ENCODE data around the gene IL17RB.

Gene IL17RB

GRCh38 chr3:53887446-53887845, 41.1 kb downstream of the IL17RB start:
- no peaks in the 10 kb centered on the region for H3K9me3 ChIP-seq (ENCODE audit: insufficient read depth, low read length)
- peaks cover 45% of the 10 kb centered on the region for H3K79me2 ChIP-seq (ENCODE audit: insufficient read depth, low read length)
- H3K27ac ChIP-seq (ENCODE audit: low read depth, low read length) = no peak overlapping the region
- no peaks in the 10 kb centered on the region for H3K9me2 ChIP-seq (replicated peaks; ENCODE audit: insufficient read depth, low read length)
- H4K20me1 ChIP-seq (ENCODE audit: low read depth, low read length) = no peaks in the 10 kb centered on the region; the same call in 1 of the 2 replicates
- 0 out of 2 replicates have a peak, but pooled peaks cover 15% of the 10 kb centered on the region for H3K36me3 ChIP-seq (ENCODE audit: low read length)
- H3K4me2 ChIP-seq (ENCODE audit: low read depth, low read length, poor library complexity, severe bottlenecking) = no peak overlapping the region
- H3K4me3 ChIP-seq (ENCODE audit: insufficient read depth, low read length, poor library complexity, severe bottlenecking) = no peak overlapping the region
- TF ChIP-seq CTCF (IDR thresholded peaks at IDR 0.05; ENCODE audit: insufficient read depth, low read length, poor library complexity, severe bottlenecking) = no peak
- TF ChIP-seq EZH2phosphoT487 (conservative IDR thresholded peaks at IDR 0.05; ENCODE audit: low read length) = no peak
- peaks cover 14% of the 10 kb centered on the region for H3F3A ChIP-seq (ENCODE audit: insufficient read depth)
- no peak overlapping the region for H3K9ac ChIP-seq (ENCODE audit: low read length)
- no peaks in the 10 kb centered on the region for H3K27me3 ChIP-seq (ENCODE audit: low read length)
- H2AFZ ChIP-seq (ENCODE audit: low read depth, low read length, severe bottlenecking) = no peak overlapping the region

GRCh38 chr3:53888232-53888631, 41.9 kb downstream of the IL17RB start:
- Histone ChIP-seq H3K4me2 (ENCODE audit: low read depth, low read length, poor library complexity, severe bottlenecking) (no peak overlapping the region), H2AFZ (ENCODE audit: low read depth, low read length, severe bottlenecking) (no peak overlapping the region), H3F3A (ENCODE audit: insufficient read depth) (peaks cover 7% of the 10 kb centered on the region; the same call in 1 of the 2 replicates), H3K36me3 (ENCODE audit: low read length) (0 out of 2 replicates have a peak, but pooled peaks cover 15% of the 10 kb centered on the region), H4K20me1 (ENCODE audit: low read depth, low read length) (no peaks in the 10 kb centered on the region; the same call in 1 of the 2 replicates), H3K9me3 (ENCODE audit: insufficient read depth, low read length) (no peaks in the 10 kb centered on the region), H3K9me2 (replicated peaks; ENCODE audit: insufficient read depth, low read length) (no peaks in the 10 kb centered on the region), H3K27me3 (ENCODE audit: low read length) (no peaks in the 10 kb centered on the region), H3K79me2 (ENCODE audit: insufficient read depth, low read length) (peaks cover 45% of the 10 kb centered on the region), H3K27ac (ENCODE audit: low read depth, low read length) (no peak overlapping the region), H3K9ac (ENCODE audit: low read length) (no peak overlapping the region), H3K4me3 (ENCODE audit: insufficient read depth, low read length, poor library complexity, severe bottlenecking) (no peak overlapping the region)
- TF ChIP-seq EZH2phosphoT487 (conservative IDR thresholded peaks at IDR 0.05; ENCODE audit: low read length) = no peak
- TF ChIP-seq CTCF (IDR thresholded peaks at IDR 0.05; ENCODE audit: insufficient read depth, low read length, poor library complexity, severe bottlenecking) = no peak

- no peak for TF ChIP-seq CTCF (IDR thresholded peaks at IDR 0.05; ENCODE audit: insufficient read depth, low read length, poor library complexity, severe bottlenecking)
- no peak for TF ChIP-seq EZH2phosphoT487 (conservative IDR thresholded peaks at IDR 0.05; ENCODE audit: low read length)
- Histone ChIP-seq H4K20me1 (ENCODE audit: low read depth, low read length) (no peaks in the 10 kb centered on the region; the same call in 1 of the 2 replicates), H2AFZ (ENCODE audit: low read depth, low read length, severe bottlenecking) (peak overlapping the region; percentile 17), H3K9me3 (ENCODE audit: insufficient read depth, low read length) (no peaks in the 10 kb centered on the region), H3K79me2 (ENCODE audit: insufficient read depth, low read length) (peaks cover 45% of the 10 kb centered on the region), H3F3A (ENCODE audit: insufficient read depth) (0 out of 2 replicates have a peak, but pooled peaks cover 3% of the 10 kb centered on the region), H3K4me2 (ENCODE audit: low read depth, low read length, poor library complexity, severe bottlenecking) (peak overlapping the region; percentile 85), H3K36me3 (ENCODE audit: low read length) (0 out of 2 replicates have a peak, but pooled peaks cover 4% of the 10 kb centered on the region), H3K9me2 (replicated peaks; ENCODE audit: insufficient read depth, low read length) (no peaks in the 10 kb centered on the region), H3K27ac (ENCODE audit: low read depth, low read length) (no peak overlapping the region), H3K9ac (ENCODE audit: low read length) (peak overlapping the region; percentile 79), H3K27me3 (ENCODE audit: low read length) (no peaks in the 10 kb centered on the region), H3K4me3 (ENCODE audit: insufficient read depth, low read length, poor library complexity, severe bottlenecking) (peak overlapping the region; percentile 85)
These were observed 44.5 kb downstream of the IL17RB start for GRCh38 chr3:53890726-53891475.
